ENCODE results near the gene IQCF2. TPM values are rescaled to one million over a fixed set of nuclear protein-coding genes. Genes with fewer than 3 reads are reported as not detected.

IQCF2 gene
- total and polyA plus RNA-seq, 9 of the 15 experiments (the other 6 are each of a cell fraction or from before 2014, with no cell fraction given): not detected

DNA sequence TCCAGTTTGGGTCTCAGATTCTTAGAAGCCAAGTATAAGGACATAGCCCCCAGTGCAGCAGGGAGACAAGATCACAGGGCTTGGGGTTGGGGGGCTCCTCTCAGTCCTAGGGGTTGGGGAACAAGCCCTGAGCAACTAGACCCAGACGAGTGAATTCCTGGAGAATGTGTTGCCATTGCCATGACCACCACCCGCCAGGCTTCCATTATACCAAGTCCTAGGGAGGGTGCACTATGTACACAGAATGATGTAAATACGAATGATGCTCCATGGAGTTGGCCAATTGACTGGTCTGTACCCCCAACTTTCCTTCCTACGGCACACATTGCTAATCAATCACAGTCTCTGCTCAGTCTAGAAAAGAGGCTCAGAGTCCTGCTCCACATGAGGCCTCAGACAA, 33.0 kb downstream of the IQCF2 start:
- BruUV-seq (replicated peaks): no TSS peak
- FAIRE-seq: no peak

More for the DNA sequence above, 33.0 kb downstream of the IQCF2 start:
- Histone ChIP-seq H3K36me3 (ENCODE audit: control insufficient read depth, insufficient read depth, low read length) (no peaks in the 10 kb centered on the region), H3K4me1 (replicated peaks in 1 of 2; ENCODE audit: control insufficient read depth in 2 of 2, insufficient read depth in 2 of 2, low read length in 2 of 2) (no peaks in the 10 kb centered on the region), H3K4me3 (no peak overlapping the region), H3K27me3 (ENCODE audit: control insufficient read depth in 2 of 2, insufficient read depth in 2 of 2, low read length in 2 of 2) (peaks cover 4 to 33% of the 10 kb centered on the region in 2 experiments; a peak in 4 of 5 replicates), H3K4me2 (ENCODE audit: insufficient read depth, low read length) (no peak overlapping the region), H2AFZ (ENCODE audit: low read depth, low read length) (no peak overlapping the region), H3K9me3 (replicated peaks; ENCODE audit: control insufficient read depth, insufficient read depth, low read depth, low read length) (no peaks in the 10 kb centered on the region), H4K20me1 (replicated peaks; ENCODE audit: control insufficient read depth, insufficient read depth, low read length) (no peaks in the 10 kb centered on the region), H3K79me2 (ENCODE audit: control insufficient read depth, insufficient read depth, low read length) (no peaks in the 10 kb centered on the region), H3K27ac (ENCODE audit: extremely low read depth, low read depth, low read length) (no peak overlapping the region), H3K9me1 (ENCODE audit: control insufficient read depth, insufficient read depth, low read length) (no peaks in the 10 kb centered on the region), H3K9ac (ENCODE audit: insufficient read depth in 1 of 2, low read depth in 2 of 2, low read length in 2 of 2) (no peak overlapping the region)
- ChIA-PET CTCF (ENCODE audit: low intra/inter-chr PET ratio) (no interaction called here), POLR2A (no interaction called here)
- DNase-seq (ENCODE audit: extremely low read depth in 1 of 4, low spot score in 3 of 4) (no peak), ATAC-seq (no peak)
- 3% methylated on average over 4 of the region's 4 CpGs for whole genome bisulfite sequencing (ENCODE audit: insufficient coverage, low coverage, missing lambda C conversion rate)
- intact Hi-C loops (cut with micrococcal nuclease): no loop called here
- in situ Hi-C loops (cut with MboI): no loop called here
- TF ChIP-seq TBL1XR1 (IDR thresholded peaks at IDR 0.05; ENCODE audit: low read length in 2 of 2) (no peak), RBM14 (IDR thresholded peaks at IDR 0.05; ENCODE audit: borderline replicate concordance, insufficient read depth, low read depth, low read length) (no peak), FOXP1 (CRISPR knock-in tag; IDR thresholded peaks at IDR 0.05) (no peak), SRF (CRISPR knock-in tag; IDR thresholded peaks at IDR 0.05) (no peak), KAT7 (CRISPR knock-in tag; IDR thresholded peaks at IDR 0.05; ENCODE audit: borderline replicate concordance) (no peak), LEF1 (IDR thresholded peaks at IDR 0.05) (no peak), ERF (CRISPR knock-in tag; IDR thresholded peaks at IDR 0.05) (no peak), FOXA3 (CRISPR knock-in tag; conservative IDR thresholded peaks at IDR 0.05 in 1 of 2, IDR thresholded peaks at IDR 0.05 in 1 of 2) (no peak), ZBED1 (IDR thresholded peaks at IDR 0.05) (no peak), HNRNPLL (IDR thresholded peaks at IDR 0.05; ENCODE audit: low read depth, low read length, poor library complexity, severe bottlenecking) (no peak)
- TF ChIP-seq, protein P1, sequence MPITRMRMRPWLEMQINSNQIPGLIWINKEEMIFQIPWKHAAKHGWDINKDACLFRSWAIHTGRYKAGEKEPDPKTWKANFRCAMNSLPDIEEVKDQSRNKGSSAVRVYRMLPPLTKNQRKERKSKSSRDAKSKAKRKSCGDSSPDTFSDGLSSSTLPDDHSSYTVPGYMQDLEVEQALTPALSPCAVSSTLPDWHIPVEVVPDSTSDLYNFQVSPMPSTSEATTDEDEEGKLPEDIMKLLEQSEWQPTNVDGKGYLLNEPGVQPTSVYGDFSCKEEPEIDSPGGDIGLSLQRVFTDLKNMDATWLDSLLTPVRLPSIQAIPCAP (CRISPR knock-in tag; IDR thresholded peaks at IDR 0.05; ENCODE audit: borderline replicate concordance): no peak
- TF ChIP-seq, protein P2, sequence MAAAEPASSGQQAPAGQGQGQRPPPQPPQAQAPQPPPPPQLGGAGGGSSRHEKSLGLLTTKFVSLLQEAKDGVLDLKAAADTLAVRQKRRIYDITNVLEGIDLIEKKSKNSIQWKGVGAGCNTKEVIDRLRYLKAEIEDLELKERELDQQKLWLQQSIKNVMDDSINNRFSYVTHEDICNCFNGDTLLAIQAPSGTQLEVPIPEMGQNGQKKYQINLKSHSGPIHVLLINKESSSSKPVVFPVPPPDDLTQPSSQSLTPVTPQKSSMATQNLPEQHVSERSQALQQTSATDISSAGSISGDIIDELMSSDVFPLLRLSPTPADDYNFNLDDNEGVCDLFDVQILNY (CRISPR knock-in tag; IDR thresholded peaks at IDR 0.05): no peak

All from K562 (cell line).